Endodermal cell (in vitro differentiated cells): Measurements from ENCODE around the gene FDXACB1. TPM values are rescaled to one million over a fixed set of nuclear protein-coding genes. Genes with fewer than 3 reads are reported as not detected.

Source experiments
- DNase-seq: peaks from one replicate; pipeline ENCODE4 v3.0.0-alpha.2; 2017
- H3K27ac ChIP-seq: 2 replicates; pipeline ENCODE4 v1.5.1; 2013; ENCODE audit warnings: mild to moderate bottlenecking, low read depth, low read length, moderate library complexity
- H3K27me3 ChIP-seq: 2 replicates; pipeline ENCODE4 v1.6.1; 2013; ENCODE audit warnings: mild to moderate bottlenecking, low read length, moderate library complexity; ENCODE audit not compliant: insufficient read depth, control insufficient read depth, poor library complexity, severe bottlenecking
- H3K36me3 ChIP-seq: 2 replicates; pipeline ENCODE4 v1.7.0; 2013; ENCODE audit warnings: mild to moderate bottlenecking, low read length, moderate library complexity; ENCODE audit not compliant: control insufficient read depth, insufficient read depth
- H3K4me1 ChIP-seq: one replicate; pipeline ENCODE4 v1.7.0; 2013; ENCODE audit warnings: low read length; ENCODE audit not compliant: control insufficient read depth, insufficient read depth
- H3K4me3 ChIP-seq: 2 replicates; pipeline ENCODE4 v1.5.1; 2013; ENCODE audit warnings: mild to moderate bottlenecking, low read length, moderate library complexity
- H3K9ac ChIP-seq: 2 replicates; pipeline ENCODE4 v1.6.1; 2013; ENCODE audit warnings: mild to moderate bottlenecking, low read length, moderate library complexity; ENCODE audit not compliant: poor library complexity, severe bottlenecking; ENCODE audit errors: extremely low read depth
- H3K9me3 ChIP-seq: 2 replicates; pipeline ENCODE4 v1.6.1; 2013; ENCODE audit warnings: mild to moderate bottlenecking, low read length, moderate library complexity; ENCODE audit not compliant: control insufficient read depth
- H3K27ac Mint-ChIP-seq: 2 replicates; pipeline ENCODE4 v1.8.0; 2020; ENCODE audit warnings: mixed read lengths
- H3K27me3 Mint-ChIP-seq: 2 replicates; pipeline ENCODE4 v1.8.0; 2021; ENCODE audit warnings: mild to moderate bottlenecking, mixed read lengths; ENCODE audit not compliant: insufficient read depth
- H3K36me3 Mint-ChIP-seq: 2 replicates; pipeline ENCODE4 v1.8.0; 2020; ENCODE audit warnings: low read depth, mixed read lengths
- H3K4me1 Mint-ChIP-seq: 2 replicates; pipeline ENCODE4 v1.8.0; 2020; ENCODE audit warnings: mixed read lengths
- H3K4me3 Mint-ChIP-seq: 2 replicates; pipeline ENCODE4 v1.8.0; 2020; ENCODE audit warnings: mild to moderate bottlenecking, moderate library complexity, mixed read lengths
- H3K9me3 Mint-ChIP-seq: 2 replicates; pipeline ENCODE4 v1.8.0; 2020; ENCODE audit warnings: mild to moderate bottlenecking, mixed read lengths
- CTCF ChIP-seq: fragments of 200-600 bp; sonication (generic); conservative IDR thresholded peaks from 2 replicates; pipeline ENCODE4 v1.5.0; 2021; ENCODE audit warnings: antibody characterized with exemption, mild to moderate bottlenecking
- WGBS, 2 experiments: methylation state at CpG; one replicate each; pipeline versions ENCODE4 v1.1.5 to v1.1.7; 2013; ENCODE audit warnings: missing lambda C conversion rate in 2 of 2, mixed read lengths in 1 of 2; ENCODE audit not compliant: insufficient coverage in 1 of 2, insufficient read length in 1 of 2; 5-methylcytosine and 5-hydroxymethylcytosine counted together
- total RNA-seq, 2 donors: library from RNA; stranded (reverse); fragmentation: NEBNext Ultra II Directional in 1 of 2; extraction: Animal tissue kit (Norgen Biotek cat#: 25700) in 1 of 2; gene quantifications; 2 replicates in 1 of 2; 3 replicates in 1 of 2; pipeline ENCODE4 v1.2.1, GENCODE V29; 2021

The FDXACB1 gene
- total RNA-seq, 2 donors from 2014 or later: 1.7 to 2.7 TPM

- Mint-ChIP-seq H3K4me1 (peaks cover 9% of the 10 kb centered on the region), H3K27me3 (no peaks in the 10 kb centered on the region), H3K4me3 (peak overlapping the region; percentile 87), H3K27ac (no peak overlapping the region), H3K9me3 (no peaks in the 10 kb centered on the region), H3K36me3 (peaks cover 28% of the 10 kb centered on the region)
- TF ChIP-seq CTCF: no peak
- Histone ChIP-seq H3K9ac (no peak overlapping the region), H3K27ac (no peak overlapping the region), H3K4me1 (no peaks in the 10 kb centered on the region), H3K4me3 (peak overlapping the region; percentile 95), H3K9me3 (no peaks in the 10 kb centered on the region), H3K27me3 (no peaks in the 10 kb centered on the region), H3K36me3 (peaks cover 18% of the 10 kb centered on the region)
- WGBS, 2 experiments: 77% methylated on average over 1 of the region's 1 CpG; no CpG with 5 or more reads in 1 of the 2 experiments
- no peak for DNase-seq
These were observed 8.9 kb downstream of the FDXACB1 start for GRCh38 chr11:111870113-111870512.

GRCh38 chr11:111860257-111860656 lies 18.7 kb downstream of the FDXACB1 start:
- no peak for TF ChIP-seq CTCF
- no peaks in the 10 kb centered on the region for H3K4me1 Mint-ChIP-seq
- H3K9me3 Mint-ChIP-seq: no peaks in the 10 kb centered on the region
- Histone ChIP-seq H3K9ac (no peak overlapping the region), H3K4me3 (no peak overlapping the region), H3K36me3 (peaks cover 48% of the 10 kb centered on the region), H3K27me3 (no peaks in the 10 kb centered on the region), H3K4me1 (no peaks in the 10 kb centered on the region), H3K9me3 (no peaks in the 10 kb centered on the region), H3K27ac (no peak overlapping the region)
- peaks cover 34% of the 10 kb centered on the region for H3K36me3 Mint-ChIP-seq
- H3K27ac Mint-ChIP-seq: no peak overlapping the region
- no peaks in the 10 kb centered on the region for H3K27me3 Mint-ChIP-seq
- no peak overlapping the region for H3K4me3 Mint-ChIP-seq
- 89 to 90% methylated on average over 2 to 3 of the region's 3 CpGs for WGBS, 2 experiments
- DNase-seq: no peak

DNA sequence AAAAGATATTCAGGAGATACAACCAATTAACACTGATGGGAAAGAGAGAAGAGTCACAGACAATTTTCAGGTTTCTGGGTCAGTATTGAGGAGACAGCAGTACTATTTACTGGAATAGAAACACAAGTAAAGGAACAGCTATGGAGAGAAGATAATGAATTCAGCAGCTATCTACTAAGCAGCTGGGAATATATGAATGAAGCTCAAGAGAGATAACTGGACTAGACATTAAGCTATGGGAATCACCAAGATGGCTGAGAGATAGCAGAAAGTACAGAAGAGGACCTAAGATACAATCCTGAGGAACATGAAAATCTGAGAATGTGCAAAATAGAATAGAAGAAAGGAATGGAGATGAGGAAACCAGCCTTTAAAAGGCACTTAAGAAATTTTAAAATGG lies 23.5 kb downstream of the FDXACB1 start:
- no peak overlapping the region for H3K4me3 ChIP-seq

More for the DNA sequence above, 23.5 kb downstream of the FDXACB1 start:
- Mint-ChIP-seq H3K27me3 (no peaks in the 10 kb centered on the region), H3K27ac (no peak overlapping the region), H3K4me1 (no peaks in the 10 kb centered on the region), H3K36me3 (peaks cover 30% of the 10 kb centered on the region), H3K4me3 (no peak overlapping the region), H3K9me3 (no peaks in the 10 kb centered on the region)
- TF ChIP-seq CTCF: no peak
- no peak overlapping the region for H3K27ac ChIP-seq
- no peaks in the 10 kb centered on the region for H3K9me3 ChIP-seq
- H3K4me1 ChIP-seq: no peaks in the 10 kb centered on the region
- no peaks in the 10 kb centered on the region for H3K27me3 ChIP-seq
- DNase-seq: no peak
- H3K36me3 ChIP-seq: peaks cover 35% of the 10 kb centered on the region
- H3K9ac ChIP-seq: no peak overlapping the region
